ENCODE measurements around the gene COPA.

GRCh38 chr1:160293020-160293968 lies 49.8 kb downstream of the COPA start:
- TF ChIP-seq GATA3 (IDR thresholded peaks at IDR 0.05; ENCODE audit: low read depth, low read length): no peak
- no peak for TF ChIP-seq GATA2 (IDR thresholded peaks at IDR 0.05; ENCODE audit: low read depth, low read length)

Measured in SH-SY5Y (cell line).